ENCODE measurements around the gene PIEZO2.

GRCh38 chr18:11034884-11035283 lies 114.5 kb downstream of the PIEZO2 start:
- TF ChIP-seq POLR2A (IDR thresholded peaks at IDR 0.05; ENCODE audit: control extremely low read depth in 1 of 2, low read depth in 2 of 2, low read length in 2 of 2), result no peak
- no peak for TF ChIP-seq RBBP5 (IDR thresholded peaks at IDR 0.05; ENCODE audit: borderline replicate concordance, low read depth, low read length)
- no peak for TF ChIP-seq JUN (IDR thresholded peaks at IDR 0.05; ENCODE audit: low read depth, low read length)
- TF ChIP-seq SIN3A (conservative IDR thresholded peaks at IDR 0.05 in 1 of 2, IDR thresholded peaks at IDR 0.05 in 1 of 2; ENCODE audit: low read depth in 1 of 2, low read length in 2 of 2), result no peak
- TF ChIP-seq RNF2 (IDR thresholded peaks at IDR 0.05; ENCODE audit: borderline replicate concordance, low read depth, low read length, missing control alignments, poor library complexity, severe bottlenecking), result no peak
- no peak for TF ChIP-seq KDM1A (IDR thresholded peaks at IDR 0.05; ENCODE audit: borderline replicate concordance, low read length)
- TF ChIP-seq POLR2AphosphoS5 (IDR thresholded peaks at IDR 0.05; ENCODE audit: low read depth, low read length), result no peak
- TF ChIP-seq NANOG (IDR thresholded peaks at IDR 0.05; ENCODE audit: insufficient read depth, low read depth, low read length, poor library complexity, severe bottlenecking), result no peak
